Nephron (organoid): ENCODE data around the gene OCA2.
"Not testable (repeated sequence)": the region's sequence is repeated elsewhere in the genome, so short reads cannot be mapped to it uniquely, and the experiment has no call there.

ENCODE experiments used
- H3K27ac Mint-ChIP-seq, 3 experiments: 2 replicates each; pipeline ENCODE4 v1.8.0; 2020; ENCODE audit warnings: mixed read lengths in 3 of 3, mild to moderate bottlenecking in 2 of 3, moderate library complexity in 1 of 3
- H3K27me3 Mint-ChIP-seq: 2 replicates; pipeline ENCODE4 v1.8.0; 2021; ENCODE audit warnings: low read depth, mild to moderate bottlenecking, moderate library complexity, mixed read lengths
- H3K36me3 Mint-ChIP-seq: 2 replicates; pipeline ENCODE4 v1.8.0; 2020; ENCODE audit warnings: low read depth, mixed read lengths
- H3K4me1 Mint-ChIP-seq: 2 replicates; pipeline ENCODE4 v1.8.0; 2020; ENCODE audit warnings: mixed read lengths
- H3K4me3 Mint-ChIP-seq, 3 experiments: 2 replicates each; pipeline ENCODE4 v1.8.0; 2020; ENCODE audit warnings: mild to moderate bottlenecking in 3 of 3, mixed read lengths in 3 of 3, moderate library complexity in 2 of 3
- H3K9me3 Mint-ChIP-seq: 2 replicates; pipeline ENCODE4 v1.8.0; 2020; ENCODE audit warnings: mixed read lengths
- CTCF ChIP-seq, 3 experiments: fragments of 200-600 bp; sonication (generic); IDR thresholded peaks; one replicate each; pipeline ENCODE4 v1.5.0; 2021; ENCODE audit warnings: antibody characterized with exemption in 3 of 3; ENCODE audit not compliant: unreplicated experiment in 3 of 3

The OCA2 gene

GRCh38 chr15:27725731-27726130, 373.4 kb downstream of the OCA2 start:
- no peak overlapping the region for H3K4me3 Mint-ChIP-seq
- H3K27ac Mint-ChIP-seq, result no peak overlapping the region
- H3K36me3 Mint-ChIP-seq, result no peaks in the 10 kb centered on the region
- no peak for TF ChIP-seq CTCF (IDR thresholded peaks at IDR 0.05; ENCODE audit: unreplicated experiment in 3 of 3)
- no peaks in the 10 kb centered on the region for H3K9me3 Mint-ChIP-seq
- peaks cover 4% of the 10 kb centered on the region for H3K27me3 Mint-ChIP-seq
- H3K4me1 Mint-ChIP-seq, result peaks cover 6% of the 10 kb centered on the region

GRCh38 chr15:27723821-27724220, 375.3 kb downstream of the OCA2 start:
- no peak overlapping the region for H3K4me3 Mint-ChIP-seq
- H3K4me1 Mint-ChIP-seq, result peaks cover 6% of the 10 kb centered on the region
- H3K9me3 Mint-ChIP-seq, result peaks cover 3% of the 10 kb centered on the region
- H3K27ac Mint-ChIP-seq, result no peak overlapping the region
- TF ChIP-seq CTCF (IDR thresholded peaks at IDR 0.05; ENCODE audit: unreplicated experiment in 3 of 3), result no peak
- H3K36me3 Mint-ChIP-seq, result no peaks in the 10 kb centered on the region
- no peaks in the 10 kb centered on the region for H3K27me3 Mint-ChIP-seq

- Mint-ChIP-seq H3K27me3 (no peaks in the 10 kb centered on the region), H3K9me3 (peaks cover 17% of the 10 kb centered on the region), H3K4me3 (no peak overlapping the region), H3K4me1 (peaks cover 6% of the 10 kb centered on the region), H3K36me3 (no peaks in the 10 kb centered on the region), H3K27ac (no peak overlapping the region)
- TF ChIP-seq CTCF (IDR thresholded peaks at IDR 0.05; ENCODE audit: unreplicated experiment in 3 of 3), result no peak
Observed at GRCh38 chr15:27722102-27722501, 377.0 kb downstream of the OCA2 start.

GRCh38 chr15:27714675-27715074, 384.4 kb downstream of the OCA2 start:
- Mint-ChIP-seq H3K4me3 (no peak overlapping the region), H3K27me3 (no peaks in the 10 kb centered on the region)

GRCh38 chr15:27713850-27714249, 385.3 kb downstream of the OCA2 start:
- H3K9me3 Mint-ChIP-seq, result peaks cover 63% of the 10 kb centered on the region
- not testable (repeated sequence) for H3K4me3 Mint-ChIP-seq, H3K27ac Mint-ChIP-seq, H3K4me1 Mint-ChIP-seq, H3K27me3 Mint-ChIP-seq, H3K36me3 Mint-ChIP-seq

More at GRCh38 chr15:27714675-27715074, 384.4 kb downstream of the OCA2 start:
- H3K36me3 Mint-ChIP-seq, result no peaks in the 10 kb centered on the region
- peaks cover 64% of the 10 kb centered on the region for H3K9me3 Mint-ChIP-seq
- no peaks in the 10 kb centered on the region for H3K4me1 Mint-ChIP-seq
- H3K27ac Mint-ChIP-seq, result no peak overlapping the region
- no peak for TF ChIP-seq CTCF (IDR thresholded peaks at IDR 0.05; ENCODE audit: unreplicated experiment in 3 of 3)

- no peak for TF ChIP-seq CTCF (IDR thresholded peaks at IDR 0.05; ENCODE audit: unreplicated experiment in 3 of 3)
- Mint-ChIP-seq H3K27ac (no peak overlapping the region), H3K27me3 (no peaks in the 10 kb centered on the region), H3K4me3 (no peak overlapping the region), H3K4me1 (peaks cover 34% of the 10 kb centered on the region), H3K9me3 (peaks cover 31% of the 10 kb centered on the region), H3K36me3 (no peaks in the 10 kb centered on the region)
Observed at GRCh38 chr15:27707257-27707656, 391.9 kb downstream of the OCA2 start.
